Body of pancreas (tissue), 4 donors: ENCODE measurements around the gene BRD4. TPM values are rescaled to one million over a fixed set of nuclear protein-coding genes. Genes with fewer than 3 reads are reported as not detected.

Source experiments
- ATAC-seq: fragments of 150-250 bp; one replicate; pipeline ENCODE4 v1.9.1; 2016
- DNase-seq, 4 donors: peaks; one replicate each; pipeline ENCODE4 v3.0.0-alpha.2; 2019
- H3K27ac ChIP-seq, 4 donors: fragments of 200-600 bp; sonication (generic); 1 replicate in 3 of 4; 2 replicates in 1 of 4; pipeline versions ENCODE4 v1.5.1 to v1.6.1; 2016 to 2019; ENCODE audit warnings: mild to moderate bottlenecking in 1 of 4, mixed read lengths in 1 of 4, moderate library complexity in 1 of 4
- H3K27me3 ChIP-seq, 2 donors: fragments of 200-600 bp; sonication (generic); one replicate each; pipeline ENCODE4 v1.6.0; 2016; ENCODE audit warnings: mild to moderate bottlenecking in 1 of 2
- H3K36me3 ChIP-seq, 2 donors: fragments of 200-600 bp; sonication (generic); replicated peaks in 1 of 2; 2 replicates each; pipeline ENCODE4 v1.5.1; 2016; ENCODE audit warnings: low read depth in 2 of 2; ENCODE audit not compliant: insufficient read depth in 1 of 2
- H3K4me1 ChIP-seq: fragments of 200-600 bp; sonication (generic); one replicate; pipeline ENCODE4 v1.6.0; 2016
- H3K4me3 ChIP-seq, 2 donors: fragments of 200-600 bp; sonication (generic); 1 replicate in 1 of 2; 2 replicates in 1 of 2; pipeline ENCODE4 v1.5.1; 2016 to 2019
- H3K9me3 ChIP-seq, 3 donors: fragments of 200-600 bp; sonication (generic); 1 replicate in 2 of 3; 2 replicates in 1 of 3; pipeline ENCODE4 v1.5.1; 2016
- CTCF ChIP-seq, 7 experiments: fragments of 450-650 bp in 4 of 7; fragments of 200-600 bp in 3 of 7; sonication (generic) in 3 of 7; IDR thresholded peaks; one replicate each; pipeline ENCODE4 v1.5.1; 2016 to 2019; ENCODE audit warnings: antibody characterized with exemption in 7 of 7
- POLR2A ChIP-seq, 3 donors: fragments of 450-650 bp; IDR thresholded peaks; one replicate each; pipeline ENCODE4 v1.6.1; 2016; ENCODE audit warnings: antibody characterized with exemption in 3 of 3, mild to moderate bottlenecking in 2 of 3
- WGBS, 2 donors: methylation state at CpG; one replicate each; pipeline ENCODE4 v1.1.5; 2017; 5-methylcytosine and 5-hydroxymethylcytosine counted together
- intact Hi-C: fragments of 100-400 bp; cut with DNase I; formaldehyde crosslinking; loops from one replicate; pipeline ENCODE4 v1.15.1; 2023
- total RNA-seq, 2 donors: library from RNA; depleted of rRNA; stranded (reverse); fragments of >200 nt; gene quantifications; one replicate each; pipeline ENCODE4 v1.1.0, GENCODE V29; 2016

The BRD4 gene
- total RNA-seq, 2 donors from 2014 or later: 15.3 to 33.6 TPM

- Histone ChIP-seq H3K27me3 (no peaks in the 10 kb centered on the region), H3K36me3 (no peaks in the 10 kb centered on the region), H3K4me3 (no peak overlapping the region), H3K4me1 (peaks cover 18% of the 10 kb centered on the region), H3K9me3 (no peaks in the 10 kb centered on the region), H3K27ac (no peak overlapping the region)
- WGBS, 2 donors: 88 to 96% methylated on average over 11 to 18 of the region's 18 CpGs
- ATAC-seq (no peak), DNase-seq (no peak)
- TF ChIP-seq CTCF (IDR thresholded peaks at IDR 0.05): no peak
- TF ChIP-seq POLR2A (IDR thresholded peaks at IDR 0.05): no peak
- intact Hi-C loops: no loop called here
These were observed 130.8 kb downstream of the BRD4 start for GRCh38 chr19:15201374-15202023.

GRCh38 chr19:15200553-15201364 lies 131.6 kb downstream of the BRD4 start, which contains the start of gene NOTCH3:
NOTCH3 (minus strand) TSS chr19:15200995; CDS start chr19:15200905, 90 bp downstream.
- intact Hi-C loops: no loop called here
- no peaks in the 10 kb centered on the region for H3K27me3 ChIP-seq
- DNase-seq (peak in 2 of 4 donors; percentile 8 to 39), ATAC-seq (no peak)
- H3K9me3 ChIP-seq: no peaks in the 10 kb centered on the region
- H3K27ac ChIP-seq: peak within 1 kb of the TSS; percentile 36 to 79 (median 68)
- H3K4me1 ChIP-seq: peaks cover 20% of the 10 kb centered on the region
- no peak for TF ChIP-seq CTCF (IDR thresholded peaks at IDR 0.05)
- TF ChIP-seq POLR2A (IDR thresholded peaks at IDR 0.05): no peak
- 3 to 13% methylated on average over 13 to 49 of the region's 74 CpGs for WGBS, 2 donors
- H3K36me3 ChIP-seq: no peaks in the 10 kb centered on the region
- H3K4me3 ChIP-seq: peak within 1 kb of the TSS; percentile 30 to 47

- H3K27ac ChIP-seq: peak overlapping the region; percentile 36 to 79 (median 68)
- peak; percentile 10 for ATAC-seq
- peaks cover 28% of the 10 kb centered on the region for H3K4me1 ChIP-seq
- WGBS, 2 donors: 5 to 53% methylated on average over 11 to 44 of the region's 82 CpGs
- H3K27me3 ChIP-seq: no peaks in the 10 kb centered on the region
- no peaks in the 10 kb centered on the region for H3K9me3 ChIP-seq
- intact Hi-C loops: no loop called here
- peak overlapping the region; percentile 30 to 47 for H3K4me3 ChIP-seq
- DNase-seq: peak; percentile 37 to 62 (median 52)
- no peaks in the 10 kb centered on the region for H3K36me3 ChIP-seq
- TF ChIP-seq POLR2A (IDR thresholded peaks at IDR 0.05) (no peak), CTCF (IDR thresholded peaks at IDR 0.05) (no peak)
These were observed 132.4 kb downstream of the BRD4 start for GRCh38 chr19:15199661-15200552.

- no peak for TF ChIP-seq CTCF (IDR thresholded peaks at IDR 0.05)
- WGBS, 2 donors: 78 to 80% methylated on average over 5 to 15 of the region's 15 CpGs
- H3K4me1 ChIP-seq: peaks cover 28% of the 10 kb centered on the region
- H3K36me3 ChIP-seq: no peaks in the 10 kb centered on the region
- DNase-seq (no peak), ATAC-seq (no peak)
- H3K27ac ChIP-seq: peak overlapping the region in 3 of 4 donors; percentile 66 to 79 (median 69)
- H3K9me3 ChIP-seq: no peaks in the 10 kb centered on the region
- H3K4me3 ChIP-seq: no peak overlapping the region
- intact Hi-C loops: no loop called here
- no peaks in the 10 kb centered on the region for H3K27me3 ChIP-seq
These were observed 133.2 kb downstream of the BRD4 start for GRCh38 chr19:15198951-15199660.
